GM06990 (cell line): ENCODE measurements around the gene TRIM36.

Experiments
- DNase-seq: peaks from one replicate; pipeline ENCODE4 v3.0.0-alpha.2; 2011; ENCODE audit not compliant: insufficient read length; ENCODE audit errors: extremely low read depth
- H3K27me3 ChIP-seq: replicated peaks from 2 replicates; pipeline ENCODE4 v1.6.0; 2011; ENCODE audit warnings: low read length; ENCODE audit not compliant: control insufficient read depth, insufficient read depth
- H3K36me3 ChIP-seq: 2 replicates; pipeline ENCODE4 v1.5.1; 2011; ENCODE audit warnings: low read length; ENCODE audit not compliant: control insufficient read depth, insufficient read depth
- H3K4me3 ChIP-seq: replicated peaks from 2 replicates; pipeline ENCODE4 v1.5.1; 2011; ENCODE audit warnings: low read depth, mild to moderate bottlenecking, control low read depth, low read length
- CTCF ChIP-seq: IDR thresholded peaks from 2 replicates; pipeline ENCODE4 v1.5.1; 2011; ENCODE audit warnings: low read length, control low read depth, mild to moderate bottlenecking, inconsistent platforms; ENCODE audit not compliant: insufficient read depth, poor library complexity, severe bottlenecking

TRIM36 gene

GRCh38 chr5:115084246-115084793 is 85.4 kb downstream of the TRIM36 start:
- no peak for DNase-seq
- Histone ChIP-seq H3K4me3 (no peak overlapping the region), H3K27me3 (no peaks in the 10 kb centered on the region; the same call in 1 of the 2 replicates), H3K36me3 (no peaks in the 10 kb centered on the region)
- no peak for TF ChIP-seq CTCF

- H3K36me3 ChIP-seq, result no peaks in the 10 kb centered on the region
- TF ChIP-seq CTCF, result no peak
- no peaks in the 10 kb centered on the region; the same call in 1 of the 2 replicates for H3K27me3 ChIP-seq
- no peak overlapping the region for H3K4me3 ChIP-seq
- no peak for DNase-seq
Measured at GRCh38 chr5:115079924-115080623, 89.6 kb downstream of the TRIM36 start.
